Astrocyte of the spinal cord (primary cell): ENCODE data around the gene ZNF248.

Experiments
- DNase-seq: peaks from one replicate; pipeline ENCODE4 v3.0.0; 2011; ENCODE audit warnings: low read depth, low spot score
- H3K4me3 ChIP-seq: 2 replicates; pipeline ENCODE4 v1.5.1; 2011; ENCODE audit warnings: low read depth, mild to moderate bottlenecking, low read length, moderate library complexity
- in situ Hi-C: cut with HindIII; loops from 2 replicates; pipeline ENCODE4 v1.10.0; 2017; ENCODE audit warnings: low sequenced_read_pairs
- TF ChIP-seq, protein P1 (sequence below): IDR thresholded peaks from 2 replicates; pipeline ENCODE4 v1.5.1; 2012; ENCODE audit warnings: low read depth, mild to moderate bottlenecking, low read length, inconsistent platforms

The ZNF248 gene

DNA sequence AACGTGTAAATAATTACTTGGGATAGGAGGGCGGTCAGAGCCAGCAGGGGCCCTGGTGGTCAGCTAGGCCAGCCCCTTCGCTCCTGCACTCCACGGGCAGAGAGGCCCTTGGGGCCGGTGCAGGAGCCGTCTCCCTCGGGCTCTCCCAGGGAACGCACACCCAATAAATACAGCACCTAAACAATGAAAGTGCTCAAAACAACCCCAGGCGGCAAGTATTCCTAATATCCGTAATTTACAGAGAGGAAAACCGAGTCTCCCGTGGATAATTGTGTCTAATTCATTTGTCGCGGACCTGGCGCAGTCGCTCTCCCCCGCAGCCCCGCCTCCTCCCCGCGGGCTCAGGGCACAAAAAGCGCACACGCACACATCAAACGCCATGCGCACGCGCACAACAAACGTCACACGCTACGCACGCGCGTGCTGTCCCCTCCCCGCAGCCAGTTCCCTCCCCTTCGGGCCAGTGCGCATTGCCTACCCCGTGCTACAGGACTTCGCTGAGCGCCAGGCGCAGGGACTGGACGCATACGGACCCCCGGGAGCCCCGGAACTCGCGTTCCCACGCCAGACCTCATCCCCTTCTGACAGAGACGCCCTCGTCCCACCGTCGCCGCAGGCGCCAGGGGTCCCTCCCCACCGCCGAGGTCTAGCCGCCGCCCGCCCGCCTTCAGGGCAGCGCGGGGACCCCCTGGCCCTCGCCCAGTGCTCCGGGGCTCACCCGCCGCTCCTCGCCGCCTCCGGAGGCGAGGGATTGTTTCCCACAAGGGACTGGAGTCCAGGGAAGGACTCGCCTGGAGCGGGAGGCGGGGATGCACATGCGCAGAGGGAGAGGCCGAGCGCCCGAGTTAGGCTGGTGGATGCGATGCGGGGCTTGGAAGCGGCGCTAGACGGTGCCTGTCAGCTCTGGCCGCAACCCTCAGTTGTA lies at the start of gene ZNF248:
ZNF248 (minus strand) TSS at position 324 of the 925 bp plus-strand sequence. CDS start 1,300 bp downstream, outside the sequence.
- peak within 1 kb of the TSS; percentile 84 for H3K4me3 ChIP-seq
- in situ Hi-C loops, result no loop called here
- peak; percentile 96 for DNase-seq
- TF ChIP-seq, protein P1, sequence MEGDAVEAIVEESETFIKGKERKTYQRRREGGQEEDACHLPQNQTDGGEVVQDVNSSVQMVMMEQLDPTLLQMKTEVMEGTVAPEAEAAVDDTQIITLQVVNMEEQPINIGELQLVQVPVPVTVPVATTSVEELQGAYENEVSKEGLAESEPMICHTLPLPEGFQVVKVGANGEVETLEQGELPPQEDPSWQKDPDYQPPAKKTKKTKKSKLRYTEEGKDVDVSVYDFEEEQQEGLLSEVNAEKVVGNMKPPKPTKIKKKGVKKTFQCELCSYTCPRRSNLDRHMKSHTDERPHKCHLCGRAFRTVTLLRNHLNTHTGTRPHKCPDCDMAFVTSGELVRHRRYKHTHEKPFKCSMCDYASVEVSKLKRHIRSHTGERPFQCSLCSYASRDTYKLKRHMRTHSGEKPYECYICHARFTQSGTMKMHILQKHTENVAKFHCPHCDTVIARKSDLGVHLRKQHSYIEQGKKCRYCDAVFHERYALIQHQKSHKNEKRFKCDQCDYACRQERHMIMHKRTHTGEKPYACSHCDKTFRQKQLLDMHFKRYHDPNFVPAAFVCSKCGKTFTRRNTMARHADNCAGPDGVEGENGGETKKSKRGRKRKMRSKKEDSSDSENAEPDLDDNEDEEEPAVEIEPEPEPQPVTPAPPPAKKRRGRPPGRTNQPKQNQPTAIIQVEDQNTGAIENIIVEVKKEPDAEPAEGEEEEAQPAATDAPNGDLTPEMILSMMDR, result no peak

DNA sequence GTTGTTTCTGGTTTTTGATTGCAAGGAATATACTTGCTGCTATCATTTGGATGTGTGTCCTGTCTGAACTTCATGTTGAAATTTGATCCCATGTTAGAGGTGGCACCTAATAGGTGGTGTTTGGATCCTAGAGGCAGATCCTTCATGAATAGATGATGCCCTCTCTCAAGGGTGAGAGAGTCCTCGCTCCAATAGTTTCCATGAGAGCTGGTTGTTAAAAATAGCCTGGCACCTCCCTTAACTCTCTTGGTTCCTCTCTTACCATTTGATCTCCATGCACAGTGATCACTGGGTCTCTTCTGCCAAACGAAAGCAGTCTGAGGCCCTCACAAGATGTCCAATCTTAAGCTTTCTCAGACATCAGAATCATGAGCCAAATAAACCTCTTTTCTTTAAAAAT lies 49.0 kb upstream of the ZNF248 start:
- in situ Hi-C loops, result no loop called here
- DNase-seq, result no peak
- TF ChIP-seq, protein P1, result no peak
- H3K4me3 ChIP-seq, result no peak overlapping the region

DNA sequence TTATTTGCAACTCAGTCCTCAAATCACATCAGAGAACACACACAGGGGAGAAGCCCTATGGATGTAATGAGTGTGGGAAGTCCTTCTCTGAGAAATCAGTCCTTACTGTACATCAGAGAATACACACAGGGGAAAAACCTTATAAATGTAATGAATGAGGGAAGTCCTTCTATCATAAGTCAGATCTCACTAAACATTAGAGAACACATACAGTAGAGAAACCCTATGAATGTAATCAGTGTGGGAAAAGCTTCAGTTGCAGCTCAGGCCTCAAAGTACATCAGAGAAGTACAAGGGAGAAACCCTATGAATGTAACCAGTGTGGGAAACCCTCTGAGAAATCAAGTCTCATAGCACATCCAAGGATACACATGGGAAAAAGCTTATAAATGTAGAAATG lies 39.0 kb upstream of the ZNF248 start:
- in situ Hi-C loops, result no loop called here
- TF ChIP-seq, protein P1, result no peak
- no peak overlapping the region for H3K4me3 ChIP-seq
- no peak for DNase-seq

DNA sequence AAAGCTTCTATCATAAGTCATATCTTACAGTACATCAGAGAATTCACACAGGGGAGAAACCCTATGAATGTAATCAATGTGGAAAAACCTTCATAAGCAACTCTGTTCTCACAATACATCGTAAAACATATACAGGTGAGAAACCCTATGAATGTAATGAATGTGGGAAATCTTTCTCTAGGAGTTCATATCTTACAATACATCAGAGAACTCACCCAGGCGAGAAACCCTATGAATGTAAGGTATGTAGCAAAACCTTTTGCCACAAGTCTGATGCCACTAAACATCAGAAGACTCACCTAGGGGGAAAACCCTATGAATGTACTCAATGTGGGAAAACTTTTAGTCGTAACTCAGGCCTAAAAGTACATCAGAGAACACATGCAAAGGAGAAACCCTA lies 38.3 kb upstream of the ZNF248 start:
- TF ChIP-seq, protein P1, result no peak
- no peak for DNase-seq
- in situ Hi-C loops, result no loop called here
- H3K4me3 ChIP-seq, result no peak overlapping the region

DNA sequence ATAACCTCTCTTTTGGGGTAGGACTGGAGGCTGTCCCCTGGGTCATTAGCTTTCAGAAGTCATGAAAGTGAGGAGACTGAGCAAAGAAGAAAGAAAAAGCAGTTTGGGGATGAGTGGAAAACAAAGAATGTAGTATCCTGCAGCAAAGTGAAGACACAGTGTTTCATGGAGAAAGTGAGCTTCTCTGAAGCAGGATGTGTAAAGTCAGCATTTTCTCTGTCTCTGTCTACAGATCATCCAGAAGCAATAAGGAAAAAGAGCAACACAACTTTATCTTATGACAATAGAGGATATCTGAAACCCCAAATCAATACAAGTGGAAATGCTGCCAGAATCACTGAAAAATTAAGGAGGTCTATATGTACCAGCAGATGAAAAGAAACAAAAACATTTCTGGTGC lies 28.4 kb upstream of the ZNF248 start:
- TF ChIP-seq, protein P1, result no peak
- in situ Hi-C loops, result no loop called here
- no peak overlapping the region for H3K4me3 ChIP-seq
- DNase-seq, result no peak

DNA sequence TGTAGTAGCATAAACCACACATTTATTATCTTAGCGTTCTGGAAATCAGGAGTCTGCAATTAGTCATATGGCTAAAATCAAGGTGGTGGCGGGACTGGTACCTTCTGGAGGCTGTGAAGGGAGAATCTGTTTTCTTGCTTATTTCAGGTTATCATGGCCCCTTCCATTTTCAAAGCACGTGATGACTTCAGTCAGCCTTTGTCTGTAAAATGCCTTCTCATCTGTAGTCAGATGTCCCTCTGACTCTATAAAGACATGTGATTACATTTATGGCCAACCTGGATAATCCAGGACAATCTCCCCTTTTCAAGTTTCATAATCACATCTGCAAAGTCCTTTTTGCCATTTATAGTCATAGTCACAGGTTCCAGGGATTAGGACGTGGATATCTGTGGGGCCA lies 15.5 kb upstream of the ZNF248 start:
- in situ Hi-C loops, result no loop called here
- TF ChIP-seq, protein P1, result no peak
- DNase-seq, result no peak
- H3K4me3 ChIP-seq, result no peak overlapping the region
